Activated CD8-positive, alpha-beta memory T cell treated with anti-CD3 and anti-CD28 coated beads, Interleukin-2, amount 10 ng/mL, durations not matched to agents 7 days and 5 days (primary cell): ENCODE results near the gene ARL2BP. TPM values are rescaled to one million over a fixed set of nuclear protein-coding genes. Genes with fewer than 3 reads are reported as not detected.
"Not testable (repeated sequence)": the region's sequence is repeated elsewhere in the genome, so short reads cannot be mapped to it uniquely, and the experiment has no call there.

Source experiments
- ATAC-seq: fragments of 150-1000 bp; cut with Tn5 transposase; one replicate; pipeline ENCODE4 v1.10.0; 2021; ENCODE audit warnings: moderate library complexity
- CTCF ChIA-PET: fragments of 350-600 bp; sonication (Branson Sonifier 250); formaldehyde crosslinking; loops from one replicate; lab custom pipeline; 2021; ENCODE audit warnings: antibody characterized with exemption; lab: Charles Lee
- DNase-seq: peaks from one replicate; pipeline ENCODE4 v3.0.0-alpha.2; 2020
- H3K27ac Mint-ChIP-seq: one replicate; pipeline ENCODE4 v1.8.0; 2021; ENCODE audit warnings: mild to moderate bottlenecking, mixed read lengths
- H3K27me3 Mint-ChIP-seq: one replicate; pipeline ENCODE4 v1.8.0; 2021; ENCODE audit warnings: mixed read lengths
- H3K36me3 Mint-ChIP-seq: one replicate; pipeline ENCODE4 v1.8.0; 2021; ENCODE audit warnings: mild to moderate bottlenecking, mixed read lengths
- H3K4me1 Mint-ChIP-seq: one replicate; pipeline ENCODE4 v1.8.0; 2021; ENCODE audit warnings: mixed read lengths
- H3K4me3 Mint-ChIP-seq: one replicate; pipeline ENCODE4 v1.8.0; 2021; ENCODE audit warnings: mild to moderate bottlenecking, moderate library complexity, mixed read lengths
- H3K9me3 Mint-ChIP-seq: one replicate; pipeline ENCODE4 v1.8.0; 2022; ENCODE audit warnings: low read depth, mixed read lengths
- total RNA-seq, 2 experiments: library from RNA; stranded (reverse); gene quantifications; one replicate each; pipeline ENCODE4 v1.2.3, GENCODE V29; 2021

Gene ARL2BP
- 10 to 100 TPM; 24.9 to 30.2 TPM for total RNA-seq

- ATAC-seq (peak; percentile 97), DNase-seq (peak; percentile 98)
- Mint-ChIP-seq H3K27me3 (no peaks in the 10 kb centered on the region), H3K36me3 (peaks cover 17% of the 10 kb centered on the region), H3K4me3 (peak within 1 kb of the TSS; percentile 85), H3K9me3 (no peaks in the 10 kb centered on the region), H3K27ac (peak within 1 kb of the TSS; percentile 90), H3K4me1 (peaks cover 18% of the 10 kb centered on the region)
- CTCF ChIA-PET = interaction anchor here (0.7 to 2.1 kb wide), 10 partner anchors 9 to 249 kb away, joined by 3 to 10 read pairs (median 5); partner anchors contain the start of gene POLR2C
These were observed at the start of gene ARL2BP for GRCh38 chr16:57244767-57245471. Gene ARL2BP (plus strand): TSS chr16:57245259. CDS start chr16:57245368, 109 bp downstream.

DNA sequence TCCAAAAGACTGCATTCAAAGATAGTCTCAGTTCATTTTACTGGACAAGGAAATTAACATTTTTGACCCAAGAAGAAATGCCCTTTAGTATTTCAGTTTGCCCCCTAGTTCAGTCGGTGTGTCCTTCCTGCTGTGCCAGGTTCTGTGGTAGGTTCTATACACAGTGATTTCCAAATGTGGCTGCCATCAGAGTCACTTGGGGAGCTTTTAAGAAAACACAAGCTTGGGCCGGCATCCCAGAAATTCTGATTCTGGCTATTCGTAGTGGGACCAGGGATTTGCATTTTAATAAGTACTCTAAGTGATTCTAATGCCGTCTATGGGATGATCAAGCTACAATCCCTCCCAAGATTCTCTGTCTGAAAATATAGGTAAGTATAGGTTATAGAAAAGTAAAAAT lies 48.8 kb upstream of the ARL2BP start:
- Mint-ChIP-seq H3K27me3 (no peaks in the 10 kb centered on the region), H3K4me1 (peaks cover 12% of the 10 kb centered on the region), H3K27ac (no peak overlapping the region), H3K4me3 (no peak overlapping the region), H3K9me3 (no peaks in the 10 kb centered on the region), H3K36me3 (peaks cover 13% of the 10 kb centered on the region)
- CTCF ChIA-PET = interaction anchor here (1.2 kb wide), 1 partner anchor 9 kb away, joined by 3 read pairs; no protein-coding TSS in a partner anchor
- ATAC-seq = no peak
- no peak for DNase-seq

DNA sequence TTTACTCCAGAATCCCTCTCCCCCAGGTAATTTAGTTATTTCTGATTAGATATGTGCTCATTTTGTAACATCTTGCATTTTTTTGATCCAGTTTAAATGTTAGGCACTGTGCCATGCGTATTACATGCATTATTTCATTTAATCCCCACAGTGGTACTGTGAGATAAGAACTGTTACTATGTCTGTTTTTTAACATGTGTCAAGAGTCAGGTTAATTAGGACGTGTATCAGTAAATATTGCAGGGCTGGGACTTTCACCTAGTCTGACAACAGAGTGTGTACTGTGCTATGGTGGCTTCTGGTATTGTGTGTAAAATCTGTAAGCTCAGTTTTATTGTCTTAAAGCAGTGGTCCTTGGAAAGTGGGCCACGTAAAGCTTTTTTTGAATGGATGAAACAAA lies 48.3 kb upstream of the ARL2BP start:
- ATAC-seq (no peak), DNase-seq (no peak)
- H3K36me3 Mint-ChIP-seq = peaks cover 13% of the 10 kb centered on the region
- H3K9me3 Mint-ChIP-seq = no peaks in the 10 kb centered on the region
- H3K27ac Mint-ChIP-seq = no peak overlapping the region
- H3K4me3 Mint-ChIP-seq = no peak overlapping the region
- no peaks in the 10 kb centered on the region for H3K27me3 Mint-ChIP-seq
- H3K4me1 Mint-ChIP-seq = peaks cover 12% of the 10 kb centered on the region
- CTCF ChIA-PET = interaction anchor here (1.2 kb wide), 1 partner anchor 9 kb away, joined by 3 read pairs; no protein-coding TSS in a partner anchor

- ATAC-seq, DNase-seq, H3K27ac Mint-ChIP-seq, H3K9me3 Mint-ChIP-seq, CTCF ChIA-PET, H3K4me3 Mint-ChIP-seq, H3K4me1 Mint-ChIP-seq, H3K27me3 Mint-ChIP-seq: not testable (repeated sequence)
- H3K36me3 Mint-ChIP-seq = peaks cover 13% of the 10 kb centered on the region
These were observed 44.7 kb upstream of the ARL2BP start for GRCh38 chr16:57200321-57200720.

GRCh38 chr16:57200926-57201325 lies 44.1 kb upstream of the ARL2BP start:
- H3K4me3 Mint-ChIP-seq, ATAC-seq, H3K9me3 Mint-ChIP-seq, CTCF ChIA-PET, H3K27me3 Mint-ChIP-seq, H3K27ac Mint-ChIP-seq, H3K4me1 Mint-ChIP-seq, DNase-seq: not testable (repeated sequence)
- H3K36me3 Mint-ChIP-seq = peaks cover 19% of the 10 kb centered on the region

DNA sequence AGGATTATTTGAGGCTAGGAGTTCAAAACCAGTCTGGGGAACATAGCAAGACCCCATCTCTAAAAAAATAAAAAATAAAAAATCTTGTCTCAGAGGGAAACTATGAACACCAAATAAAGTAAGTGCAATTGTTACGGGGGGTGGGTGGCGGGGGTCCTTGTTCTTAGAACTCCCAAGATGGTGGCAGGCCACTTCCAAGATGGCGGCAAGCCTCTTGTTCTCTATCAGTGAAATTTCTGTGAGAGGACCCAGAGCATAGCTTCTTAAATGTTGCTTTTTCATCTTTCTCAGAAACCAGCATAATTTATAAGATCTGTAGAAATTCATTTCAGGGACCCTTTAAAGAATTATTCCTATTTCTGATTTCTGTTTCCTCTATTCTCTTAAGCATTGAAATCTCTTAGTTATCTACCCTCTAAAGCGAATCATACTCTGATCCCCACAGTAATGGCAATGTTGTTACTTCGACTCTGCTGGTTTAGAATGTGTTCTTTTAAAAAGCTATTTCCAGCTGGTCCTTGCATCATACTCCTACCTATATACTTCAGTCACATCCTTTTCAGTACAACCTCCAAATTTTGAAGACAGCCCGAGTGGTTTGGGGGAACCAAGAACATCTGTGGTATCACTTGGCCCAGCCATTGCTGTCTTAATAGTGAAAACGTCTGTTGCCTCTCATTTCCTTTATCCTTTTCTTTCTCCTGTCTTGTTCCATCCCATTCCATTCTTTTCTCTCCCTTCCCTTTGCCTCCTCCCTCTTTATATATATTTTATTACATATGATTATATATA lies 42.8 kb upstream of the ARL2BP start:
- Mint-ChIP-seq H3K36me3 (peaks cover 27% of the 10 kb centered on the region), H3K27ac (no peak overlapping the region), H3K4me1 (no peaks in the 10 kb centered on the region), H3K4me3 (no peak overlapping the region), H3K27me3 (no peaks in the 10 kb centered on the region), H3K9me3 (no peaks in the 10 kb centered on the region)
- ATAC-seq (no peak), DNase-seq (no peak)
- CTCF ChIA-PET = no interaction called here

DNA sequence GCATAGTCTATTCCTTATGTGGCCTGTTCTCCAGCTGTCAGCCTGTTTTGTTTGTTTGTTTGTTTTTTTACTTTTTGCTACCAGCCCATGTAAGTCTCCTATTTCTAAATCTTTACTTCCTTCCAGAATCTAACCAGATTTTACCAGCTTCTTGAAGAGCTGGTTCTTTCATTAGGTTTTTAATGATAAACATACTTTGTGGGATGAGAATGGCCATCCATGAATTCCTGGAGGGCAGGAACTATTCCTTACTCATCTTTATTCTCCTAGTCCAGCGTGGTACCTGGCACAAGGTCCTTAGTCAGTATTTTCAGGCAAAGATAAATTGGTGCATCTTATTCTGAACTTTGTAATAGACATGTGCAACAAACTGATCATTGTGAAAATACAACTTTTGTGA lies 41.6 kb upstream of the ARL2BP start:
- CTCF ChIA-PET = interaction anchor here (1.0 kb wide), 1 partner anchor 85 kb away, joined by 3 read pairs; no protein-coding TSS in a partner anchor
- Mint-ChIP-seq H3K9me3 (no peaks in the 10 kb centered on the region), H3K27ac (no peak overlapping the region), H3K4me3 (no peak overlapping the region), H3K36me3 (peaks cover 33% of the 10 kb centered on the region), H3K4me1 (no peaks in the 10 kb centered on the region), H3K27me3 (no peaks in the 10 kb centered on the region)
- DNase-seq (no peak), ATAC-seq (no peak)

- H3K27ac Mint-ChIP-seq = no peak overlapping the region
- CTCF ChIA-PET = no interaction called here
- no peaks in the 10 kb centered on the region for H3K27me3 Mint-ChIP-seq
- H3K4me1 Mint-ChIP-seq = no peaks in the 10 kb centered on the region
- H3K4me3 Mint-ChIP-seq = no peak overlapping the region
- no peak for DNase-seq
- H3K9me3 Mint-ChIP-seq = no peaks in the 10 kb centered on the region
- H3K36me3 Mint-ChIP-seq = peaks cover 34% of the 10 kb centered on the region
- no peak for ATAC-seq
These were observed 40.4 kb upstream of the ARL2BP start for GRCh38 chr16:57204675-57205074.

GRCh38 chr16:57208926-57209325 lies 36.1 kb upstream of the ARL2BP start:
- ATAC-seq (no peak), DNase-seq (no peak)
- peaks cover 64% of the 10 kb centered on the region for H3K36me3 Mint-ChIP-seq
- no peaks in the 10 kb centered on the region for H3K27me3 Mint-ChIP-seq
- no peak overlapping the region for H3K27ac Mint-ChIP-seq
- H3K4me3 Mint-ChIP-seq = no peak overlapping the region
- H3K9me3 Mint-ChIP-seq = no peaks in the 10 kb centered on the region
- H3K4me1 Mint-ChIP-seq = no peaks in the 10 kb centered on the region
- CTCF ChIA-PET = interaction anchor here (1.3 to 1.4 kb wide), 2 partner anchors 13 to 21 kb away, joined by 3 to 4 read pairs; no protein-coding TSS in a partner anchor

DNA sequence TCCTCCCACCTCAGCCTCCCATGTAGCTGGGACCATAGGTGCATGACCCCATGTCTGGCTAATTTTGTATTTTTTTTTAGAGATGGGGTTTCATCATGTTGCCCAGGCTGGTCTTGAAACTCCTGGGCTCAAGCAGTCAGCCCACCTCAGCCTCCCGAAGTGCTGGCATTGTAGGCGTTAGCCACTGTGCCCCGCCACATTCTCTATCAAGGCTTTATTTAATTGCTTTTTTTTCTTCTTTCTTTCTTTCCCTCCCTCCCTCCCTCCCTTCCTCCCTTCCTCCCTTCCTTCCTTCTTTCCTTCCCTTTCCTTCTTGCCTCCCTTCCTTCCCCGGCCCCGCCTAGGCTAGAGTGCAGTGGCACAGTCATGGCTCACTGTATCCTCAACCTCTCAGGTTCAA lies 35.3 kb upstream of the ARL2BP start:
- Mint-ChIP-seq H3K9me3 (peaks cover under 1% of the 10 kb centered on the region), H3K4me1 (no peaks in the 10 kb centered on the region), H3K4me3 (no peak overlapping the region), H3K36me3 (peaks cover 69% of the 10 kb centered on the region), H3K27me3 (no peaks in the 10 kb centered on the region), H3K27ac (no peak overlapping the region)
- no peak for DNase-seq
- CTCF ChIA-PET = interaction anchor here (1.4 kb wide), 1 partner anchor 12 kb away, joined by 4 read pairs; no protein-coding TSS in a partner anchor
- ATAC-seq = no peak

DNA sequence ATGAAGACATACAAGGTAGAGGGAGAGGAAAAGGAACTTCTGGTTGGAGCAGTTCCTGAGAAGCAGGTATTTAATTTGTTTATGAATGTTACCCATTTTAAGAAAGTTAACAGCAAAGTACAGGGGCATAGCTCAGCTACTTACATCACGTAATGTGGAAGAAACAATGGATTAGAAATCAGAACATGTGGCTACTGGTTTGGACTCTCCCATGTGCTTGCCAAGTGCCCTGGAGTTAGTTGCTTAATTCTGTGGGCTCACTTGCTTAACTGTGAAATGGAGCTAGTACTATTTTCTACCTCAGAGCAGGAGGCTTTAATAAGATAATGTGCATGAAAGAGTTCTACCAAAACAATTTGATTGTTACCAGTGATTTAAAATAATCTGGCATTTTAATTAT lies 31.6 kb upstream of the ARL2BP start:
- Mint-ChIP-seq H3K4me1 (no peaks in the 10 kb centered on the region), H3K9me3 (peaks cover 22% of the 10 kb centered on the region)
- CTCF ChIA-PET = interaction anchor here (0.5 to 1.4 kb wide), 2 partner anchors 10 to 1122 kb away, joined by 4 to 6 read pairs; no protein-coding TSS in a partner anchor

GRCh38 chr16:57216968-57217367 lies 28.1 kb upstream of the ARL2BP start:
- Mint-ChIP-seq H3K36me3 (peaks cover 92% of the 10 kb centered on the region), H3K27ac (no peak overlapping the region), H3K4me1 (no peaks in the 10 kb centered on the region), H3K9me3 (peaks cover 30% of the 10 kb centered on the region), H3K27me3 (no peaks in the 10 kb centered on the region), H3K4me3 (no peak overlapping the region)
- ATAC-seq (no peak), DNase-seq (no peak)
- CTCF ChIA-PET = interaction anchor here (0.6 kb wide), 1 partner anchor 55 kb away, joined by 3 read pairs; no protein-coding TSS in a partner anchor

More for the DNA sequence above, 31.6 kb upstream of the ARL2BP start:
- no peak overlapping the region for H3K27ac Mint-ChIP-seq
- ATAC-seq (no peak), DNase-seq (no peak)
- no peaks in the 10 kb centered on the region for H3K27me3 Mint-ChIP-seq
- no peak overlapping the region for H3K4me3 Mint-ChIP-seq
- H3K36me3 Mint-ChIP-seq = peaks cover 80% of the 10 kb centered on the region

DNA sequence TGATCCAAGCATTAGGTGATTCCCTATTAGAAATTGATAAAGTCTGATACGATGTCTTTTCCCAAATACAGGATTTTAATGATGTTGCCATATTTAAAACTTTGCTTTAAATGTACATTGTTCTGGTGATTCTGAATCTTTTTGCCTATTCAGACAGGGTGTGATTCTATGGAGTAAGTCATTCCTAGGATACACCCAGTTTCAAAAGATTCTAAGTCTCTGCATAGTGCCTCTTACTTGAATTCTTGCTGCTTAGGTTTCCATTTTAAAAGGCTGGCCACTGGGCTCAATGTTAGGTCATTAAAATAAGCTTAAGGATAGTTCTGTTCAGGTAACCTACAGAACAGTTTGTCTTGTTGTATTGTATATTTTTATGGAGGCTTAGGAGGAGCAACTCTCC lies 22.0 kb upstream of the ARL2BP start:
- no peak for ATAC-seq
- Mint-ChIP-seq H3K27ac (no peak overlapping the region), H3K4me3 (no peak overlapping the region), H3K9me3 (peaks cover 11% of the 10 kb centered on the region), H3K36me3 (peaks cover 84% of the 10 kb centered on the region), H3K27me3 (no peaks in the 10 kb centered on the region), H3K4me1 (no peaks in the 10 kb centered on the region)
- CTCF ChIA-PET = interaction anchor here (1.3 to 2.6 kb wide), 2 partner anchors 10 to 194 kb away, joined by 3 to 6 read pairs; no protein-coding TSS in a partner anchor
- no peak for DNase-seq
